Parathyroid adenoma (tissue), 2 donors: ENCODE data around the gene ARID4A.

ENCODE experiments used
- H2AFZ ChIP-seq: fragments of 300-600 bp; sonication (generic); one replicate; pipeline ENCODE4 v1.7.0; 2017; ENCODE audit warnings: antibody characterized with exemption, mild to moderate bottlenecking
- H3K27ac ChIP-seq: fragments of 300-600 bp; sonication (generic); one replicate; pipeline ENCODE4 v1.7.0; 2017
- H3K27me3 ChIP-seq: fragments of 300-600 bp; sonication (generic); one replicate; pipeline ENCODE4 v1.7.0; 2017; ENCODE audit warnings: low read length; ENCODE audit not compliant: control insufficient read depth, insufficient read depth
- H3K36me3 ChIP-seq: fragments of 300-600 bp; sonication (generic); one replicate; pipeline ENCODE4 v1.7.0; 2017; ENCODE audit warnings: low read length; ENCODE audit not compliant: control insufficient read depth, insufficient read depth
- H3K4me1 ChIP-seq: fragments of 300-600 bp; sonication (generic); one replicate; pipeline ENCODE4 v1.7.0; 2017; ENCODE audit warnings: control low read depth
- H3K4me2 ChIP-seq: fragments of 300-600 bp; sonication (generic); one replicate; pipeline ENCODE4 v1.7.0; 2017; ENCODE audit warnings: low read length
- H3K4me3 ChIP-seq: fragments of 300-600 bp; sonication (generic); one replicate; pipeline ENCODE4 v1.7.0; 2017; ENCODE audit warnings: low read depth, low read length
- H3K79me2 ChIP-seq: fragments of 300-600 bp; sonication (generic); one replicate; pipeline ENCODE4 v1.7.0; 2017; ENCODE audit warnings: control low read depth
- H3K9ac ChIP-seq: fragments of 300-600 bp; sonication (generic); one replicate; pipeline ENCODE4 v1.7.0; 2017; ENCODE audit warnings: mild to moderate bottlenecking
- H3K9me3 ChIP-seq: fragments of 300-600 bp; sonication (generic); one replicate; pipeline ENCODE4 v1.7.0; 2017; ENCODE audit warnings: low read length; ENCODE audit not compliant: control insufficient read depth
- CTCF ChIP-seq: fragments of 300-600 bp; sonication (generic); IDR thresholded peaks from one replicate; pipeline ENCODE4 v1.7.0; 2017; ENCODE audit warnings: antibody characterized with exemption, mild to moderate bottlenecking
- donor health status: primary hyperparathyroidism.

The ARID4A gene

GRCh38 chr14:58305730-58306129 lies 7.4 kb downstream of the ARID4A start:
- TF ChIP-seq CTCF, result no peak
- Histone ChIP-seq H3K4me1 (no peaks in the 10 kb centered on the region), H2AFZ (no peak overlapping the region), H3K4me2 (no peak overlapping the region), H3K79me2 (peaks cover 45% of the 10 kb centered on the region), H3K27ac (no peak overlapping the region), H3K36me3 (no peaks in the 10 kb centered on the region), H3K9me3 (no peaks in the 10 kb centered on the region), H3K27me3 (no peaks in the 10 kb centered on the region), H3K4me3 (no peak overlapping the region), H3K9ac (no peak overlapping the region)

GRCh38 chr14:58307597-58308316 lies 9.4 kb downstream of the ARID4A start:
- no peak overlapping the region for H3K4me2 ChIP-seq
- peaks cover 34% of the 10 kb centered on the region for H3K79me2 ChIP-seq
- H3K4me1 ChIP-seq, result no peaks in the 10 kb centered on the region
- no peak overlapping the region for H3K9ac ChIP-seq
- no peaks in the 10 kb centered on the region for H3K36me3 ChIP-seq
- no peak for TF ChIP-seq CTCF
- H3K4me3 ChIP-seq, result no peak overlapping the region
- no peak overlapping the region for H2AFZ ChIP-seq
- H3K27ac ChIP-seq, result no peak overlapping the region
- no peaks in the 10 kb centered on the region for H3K9me3 ChIP-seq
- no peaks in the 10 kb centered on the region for H3K27me3 ChIP-seq

GRCh38 chr14:58309086-58309485 lies 10.7 kb downstream of the ARID4A start:
- no peak overlapping the region for H3K27ac ChIP-seq
- no peaks in the 10 kb centered on the region for H3K27me3 ChIP-seq
- no peak overlapping the region for H3K4me2 ChIP-seq
- no peaks in the 10 kb centered on the region for H3K9me3 ChIP-seq
- peaks cover 26% of the 10 kb centered on the region for H3K79me2 ChIP-seq
- no peak overlapping the region for H2AFZ ChIP-seq
- H3K9ac ChIP-seq, result no peak overlapping the region
- H3K4me3 ChIP-seq, result no peak overlapping the region
- H3K4me1 ChIP-seq, result no peaks in the 10 kb centered on the region
- no peak for TF ChIP-seq CTCF
- H3K36me3 ChIP-seq, result no peaks in the 10 kb centered on the region

GRCh38 chr14:58313699-58314098 lies 15.3 kb downstream of the ARID4A start:
- H3K36me3 ChIP-seq, result no peaks in the 10 kb centered on the region
- H3K4me2 ChIP-seq, result no peak overlapping the region
- peaks cover 4% of the 10 kb centered on the region for H3K79me2 ChIP-seq
- H3K9me3 ChIP-seq, result no peaks in the 10 kb centered on the region
- no peaks in the 10 kb centered on the region for H3K27me3 ChIP-seq
- H3K4me3 ChIP-seq, result no peak overlapping the region
- no peak overlapping the region for H2AFZ ChIP-seq
- H3K4me1 ChIP-seq, result no peaks in the 10 kb centered on the region
- no peak for TF ChIP-seq CTCF
- H3K27ac ChIP-seq, result no peak overlapping the region
- no peak overlapping the region for H3K9ac ChIP-seq

- no peaks in the 10 kb centered on the region for H3K4me1 ChIP-seq
- no peaks in the 10 kb centered on the region for H3K27me3 ChIP-seq
- no peak for TF ChIP-seq CTCF
- no peak overlapping the region for H3K4me2 ChIP-seq
- no peak overlapping the region for H2AFZ ChIP-seq
- H3K79me2 ChIP-seq, result no peaks in the 10 kb centered on the region
- H3K4me3 ChIP-seq, result no peak overlapping the region
- no peak overlapping the region for H3K27ac ChIP-seq
- no peaks in the 10 kb centered on the region for H3K36me3 ChIP-seq
- H3K9me3 ChIP-seq, result no peaks in the 10 kb centered on the region
- H3K9ac ChIP-seq, result no peak overlapping the region
Observed at GRCh38 chr14:58315606-58316005, 17.3 kb downstream of the ARID4A start.
